Loucy (cell line): ENCODE results near the gene PDRG1.

Experiments
- H2AFZ ChIP-seq: fragments of 200-600 bp; sonication (generic); 2 replicates; pipeline ENCODE4 v1.6.0; 2016; ENCODE audit warnings: antibody characterized with exemption, mild to moderate bottlenecking, low read length, moderate library complexity
- H3F3A ChIP-seq: fragments of 200-600 bp; 2 replicates; pipeline ENCODE4 v1.6.0; 2016; ENCODE audit warnings: antibody characterized with exemption, low read depth, mild to moderate bottlenecking
- H3K27me3 ChIP-seq: fragments of 200-600 bp; sonication (generic); 2 replicates; pipeline ENCODE4 v1.6.1; 2014; ENCODE audit warnings: low read length, mild to moderate bottlenecking; ENCODE audit not compliant: insufficient read depth, poor library complexity, severe bottlenecking
- H3K36me3 ChIP-seq: fragments of 200-600 bp; sonication (generic); 2 replicates; pipeline ENCODE4 v1.6.1; 2016; ENCODE audit warnings: low read length; ENCODE audit not compliant: insufficient read depth
- H3K4me1 ChIP-seq: fragments of 200-600 bp; sonication (generic); 2 replicates; pipeline ENCODE4 v1.5.1; 2014; ENCODE audit warnings: low read length, mild to moderate bottlenecking; ENCODE audit not compliant: insufficient read depth, poor library complexity, severe bottlenecking
- H3K4me2 ChIP-seq: fragments of 200-600 bp; sonication (generic); 2 replicates; pipeline ENCODE4 v1.6.0; 2014; ENCODE audit warnings: antibody characterized with exemption, low read length, low read depth, mild to moderate bottlenecking; ENCODE audit not compliant: poor library complexity, severe bottlenecking
- H3K4me3 ChIP-seq: fragments of 200-600 bp; sonication (generic); 2 replicates; pipeline ENCODE4 v1.5.1; 2014; ENCODE audit warnings: low read length, mild to moderate bottlenecking, mixed read lengths; ENCODE audit not compliant: poor library complexity, severe bottlenecking
- H3K79me2 ChIP-seq: fragments of 200-600 bp; sonication (generic); 2 replicates; pipeline ENCODE4 v1.6.1; 2014; ENCODE audit warnings: low read length; ENCODE audit not compliant: insufficient read depth
- H3K9ac ChIP-seq: fragments of 200-600 bp; sonication (generic); 2 replicates; pipeline ENCODE4 v1.6.0; 2014; ENCODE audit warnings: mild to moderate bottlenecking, low read depth, low read length, moderate library complexity; ENCODE audit not compliant: poor library complexity, severe bottlenecking
- H3K9me2 ChIP-seq: fragments of 200-600 bp; sonication (generic); replicated peaks from 2 replicates; pipeline ENCODE4 v1.6.1; 2016; ENCODE audit warnings: low read depth, low read length, mixed read lengths
- H3K9me3 ChIP-seq: fragments of 200-600 bp; sonication (generic); 2 replicates; pipeline ENCODE4 v1.6.1; 2014; ENCODE audit warnings: mild to moderate bottlenecking, antibody characterized with exemption, low read length, low read depth; ENCODE audit not compliant: insufficient read depth
- H4K20me1 ChIP-seq: fragments of 200-600 bp; sonication (generic); 2 replicates; pipeline ENCODE4 v1.6.0; 2014; ENCODE audit warnings: antibody characterized with exemption, low read length, mild to moderate bottlenecking; ENCODE audit not compliant: insufficient read depth, poor library complexity, severe bottlenecking
- EZH2phosphoT487 ChIP-seq: fragments of 200-600 bp; IDR thresholded peaks from 2 replicates; pipeline ENCODE4 v1.6.1; 2018; ENCODE audit warnings: antibody characterized with exemption, mild to moderate bottlenecking, moderate library complexity, borderline replicate concordance
- TF ChIP-seq, protein P1 (sequence below): fragments of 200-600 bp; sonication (generic); conservative IDR thresholded peaks from 2 replicates; pipeline ENCODE4 v1.5.1; 2014; ENCODE audit warnings: mild to moderate bottlenecking, antibody characterized with exemption, low read length

PDRG1 gene

DNA sequence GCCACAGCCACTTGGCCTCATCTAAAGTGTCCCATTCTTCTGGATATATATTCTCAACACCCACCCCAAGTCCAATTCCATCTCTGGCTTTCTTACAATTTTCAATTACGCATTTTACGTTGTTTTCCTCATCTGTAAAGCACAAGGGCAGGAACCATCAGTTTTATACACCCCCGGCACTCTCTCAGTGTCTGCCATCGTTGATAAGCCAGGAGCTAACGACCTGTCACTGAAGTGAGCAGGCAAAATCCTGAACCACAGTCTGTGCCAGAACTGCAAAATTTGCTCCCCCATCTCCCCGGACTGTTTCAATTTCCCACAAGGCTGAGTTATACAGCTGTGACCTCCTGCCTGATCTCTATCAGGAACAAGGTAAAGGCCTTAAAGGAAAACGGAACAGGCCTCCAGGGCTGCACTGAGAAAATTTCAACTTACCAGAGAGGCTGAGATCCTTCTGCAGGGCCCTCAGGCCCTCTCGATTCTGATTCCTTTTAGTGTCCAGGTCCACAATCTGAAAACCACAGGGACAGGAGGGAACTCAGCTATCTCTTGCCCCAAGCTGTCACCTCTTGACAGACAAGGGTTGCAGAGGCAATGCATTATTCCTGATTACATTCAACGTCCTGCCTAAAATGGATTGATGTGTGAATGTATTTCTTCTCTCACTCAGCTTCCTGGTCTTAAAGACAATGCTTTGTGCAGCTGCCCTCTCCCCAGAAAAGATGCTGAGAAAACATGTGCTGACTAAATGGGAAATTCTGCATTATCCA is 1.8 kb downstream of the PDRG1 start:
- Histone ChIP-seq H3K4me3 (peak overlapping the region; percentile 95), H3K36me3 (peaks cover 40% of the 10 kb centered on the region)
- TF ChIP-seq, protein P1, sequence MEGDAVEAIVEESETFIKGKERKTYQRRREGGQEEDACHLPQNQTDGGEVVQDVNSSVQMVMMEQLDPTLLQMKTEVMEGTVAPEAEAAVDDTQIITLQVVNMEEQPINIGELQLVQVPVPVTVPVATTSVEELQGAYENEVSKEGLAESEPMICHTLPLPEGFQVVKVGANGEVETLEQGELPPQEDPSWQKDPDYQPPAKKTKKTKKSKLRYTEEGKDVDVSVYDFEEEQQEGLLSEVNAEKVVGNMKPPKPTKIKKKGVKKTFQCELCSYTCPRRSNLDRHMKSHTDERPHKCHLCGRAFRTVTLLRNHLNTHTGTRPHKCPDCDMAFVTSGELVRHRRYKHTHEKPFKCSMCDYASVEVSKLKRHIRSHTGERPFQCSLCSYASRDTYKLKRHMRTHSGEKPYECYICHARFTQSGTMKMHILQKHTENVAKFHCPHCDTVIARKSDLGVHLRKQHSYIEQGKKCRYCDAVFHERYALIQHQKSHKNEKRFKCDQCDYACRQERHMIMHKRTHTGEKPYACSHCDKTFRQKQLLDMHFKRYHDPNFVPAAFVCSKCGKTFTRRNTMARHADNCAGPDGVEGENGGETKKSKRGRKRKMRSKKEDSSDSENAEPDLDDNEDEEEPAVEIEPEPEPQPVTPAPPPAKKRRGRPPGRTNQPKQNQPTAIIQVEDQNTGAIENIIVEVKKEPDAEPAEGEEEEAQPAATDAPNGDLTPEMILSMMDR: no peak
- no peak for TF ChIP-seq EZH2phosphoT487

DNA sequence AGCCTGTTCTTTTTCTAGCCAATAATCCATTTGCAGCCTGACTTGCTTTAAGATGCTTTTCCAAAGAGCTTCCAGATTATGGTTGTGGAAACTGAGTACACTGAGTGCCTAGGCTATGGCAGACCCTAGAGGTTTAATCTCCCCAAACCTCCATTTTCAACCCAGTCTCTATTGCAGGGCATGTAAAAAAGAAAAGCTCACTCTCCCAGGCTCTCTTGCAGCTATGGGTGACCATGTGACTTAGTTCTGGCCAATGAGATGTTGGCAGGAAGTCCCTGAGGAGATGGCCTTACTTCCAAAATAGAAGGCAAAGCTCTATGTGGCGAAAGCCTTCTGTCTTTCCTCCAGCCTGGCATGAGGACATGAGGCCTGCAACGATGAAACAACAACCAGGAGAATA is 3.8 kb downstream of the PDRG1 start:
- Histone ChIP-seq H4K20me1 (peaks cover 31% of the 10 kb centered on the region), H3K9me3 (peaks cover 4% of the 10 kb centered on the region; the same call in 1 of the 2 replicates), H3K9me2 (no peaks in the 10 kb centered on the region), H3K4me1 (peaks cover 19% of the 10 kb centered on the region), H3K36me3 (peaks cover 48% of the 10 kb centered on the region), H2AFZ (no peak overlapping the region), H3K79me2 (peaks cover 50% of the 10 kb centered on the region), H3K9ac (no peak overlapping the region), H3K4me2 (no peak overlapping the region), H3K27me3 (no peaks in the 10 kb centered on the region), H3K4me3 (no peak overlapping the region), H3F3A (no peaks in the 10 kb centered on the region)
- TF ChIP-seq EZH2phosphoT487: no peak
- TF ChIP-seq, protein P1: no peak

More for the DNA sequence above, 1.8 kb downstream of the PDRG1 start:
- Histone ChIP-seq H3K9ac (peak overlapping the region; percentile 97), H3K27me3 (no peaks in the 10 kb centered on the region), H3K79me2 (peaks cover 50% of the 10 kb centered on the region), H2AFZ (no peak overlapping the region), H3F3A (no peaks in the 10 kb centered on the region), H3K9me2 (no peaks in the 10 kb centered on the region), H4K20me1 (peaks cover 31% of the 10 kb centered on the region), H3K4me2 (peak overlapping the region; percentile 94), H3K9me3 (peaks cover 4% of the 10 kb centered on the region; the same call in 1 of the 2 replicates), H3K4me1 (peaks cover 19% of the 10 kb centered on the region)

DNA sequence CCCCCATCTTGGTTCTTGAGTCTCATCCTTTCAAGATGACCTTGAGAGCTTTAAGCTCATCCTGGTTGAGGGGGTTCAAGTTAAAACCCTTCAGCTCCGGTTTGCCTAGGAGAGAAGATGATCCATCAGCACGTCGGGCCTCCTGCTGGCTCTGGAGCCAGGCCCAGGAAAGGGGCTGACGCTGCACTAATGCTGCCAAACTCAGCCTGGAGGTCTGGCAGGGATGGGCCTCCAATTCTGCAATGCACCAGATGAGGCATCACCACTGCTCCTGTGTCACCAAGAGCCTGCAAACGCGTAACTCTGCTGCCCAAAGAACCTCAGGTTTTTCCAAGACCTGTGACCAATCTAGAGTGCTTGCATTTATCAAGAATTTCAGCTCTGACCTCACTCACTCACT is 6.1 kb downstream of the PDRG1 start:
- Histone ChIP-seq H3K27me3 (no peaks in the 10 kb centered on the region), H3F3A (no peaks in the 10 kb centered on the region), H4K20me1 (peaks cover 24% of the 10 kb centered on the region), H3K36me3 (peaks cover 54% of the 10 kb centered on the region), H3K4me1 (peaks cover 13% of the 10 kb centered on the region), H3K9ac (no peak overlapping the region), H3K79me2 (peaks cover 40% of the 10 kb centered on the region), H2AFZ (no peak overlapping the region), H3K4me2 (no peak overlapping the region), H3K9me2 (no peaks in the 10 kb centered on the region), H3K9me3 (peaks cover 4% of the 10 kb centered on the region; the same call in 1 of the 2 replicates), H3K4me3 (no peak overlapping the region)
- no peak for TF ChIP-seq EZH2phosphoT487
- TF ChIP-seq, protein P1: no peak
